Esophagus squamous epithelium (tissue), 5 donors: ENCODE results near the gene VEGFC. TPM values are rescaled to one million over a fixed set of nuclear protein-coding genes. Genes with fewer than 3 reads are reported as not detected.

Experiments
- DNase-seq: peaks from one replicate; lab custom pipeline; 2025; lab: John Stamatoyannopoulos, UW
- H3K27ac ChIP-seq, 4 donors: fragments of 200-600 bp; sonication (generic); one replicate each; pipeline ENCODE4 v1.5.1; 2016 to 2019; ENCODE audit warnings: mild to moderate bottlenecking in 1 of 4
- H3K27me3 ChIP-seq, 4 donors: fragments of 200-600 bp; sonication (generic); 1 replicate in 3 of 4; 2 replicates in 1 of 4; pipeline versions ENCODE4 v1.5.1 to v1.6.0; 2017 to 2021; ENCODE audit warnings: antibody characterized with exemption in 1 of 4
- H3K36me3 ChIP-seq, 3 donors: fragments of 200-600 bp; sonication (generic); one replicate each; pipeline ENCODE4 v1.5.1; 2016 to 2019
- H3K4me1 ChIP-seq, 3 donors: fragments of 200-600 bp; sonication (generic); one replicate each; pipeline ENCODE4 v1.5.1; 2017 to 2019
- H3K4me3 ChIP-seq, 4 donors: fragments of 200-600 bp; sonication (generic); 1 replicate in 3 of 4; 2 replicates in 1 of 4; pipeline ENCODE4 v1.5.1; 2016 to 2019; ENCODE audit warnings: mild to moderate bottlenecking in 2 of 4, moderate library complexity in 1 of 4
- H3K9me3 ChIP-seq, 3 donors: fragments of 200-600 bp; sonication (generic); one replicate each; pipeline ENCODE4 v1.5.1; 2016 to 2019
- CTCF ChIP-seq, 6 experiments: fragments of 450-650 bp in 4 of 6; fragments of 200-600 bp in 2 of 6; sonication (generic) in 2 of 6; IDR thresholded peaks; one replicate each; pipeline ENCODE4 v1.5.1; 2016 to 2019; ENCODE audit warnings: antibody characterized with exemption in 6 of 6, mild to moderate bottlenecking in 4 of 6, moderate library complexity in 4 of 6
- POLR2A ChIP-seq, 4 donors: fragments of 450-650 bp; IDR thresholded peaks; one replicate each; pipeline ENCODE4 v1.6.1; 2017; ENCODE audit warnings: antibody characterized with exemption in 4 of 4, mild to moderate bottlenecking in 4 of 4, moderate library complexity in 3 of 4
- WGBS, 2 donors: methylation state at CpG; one replicate each; pipeline ENCODE4 v1.1.5; 2018; 5-methylcytosine and 5-hydroxymethylcytosine counted together
- intact Hi-C: fragments of 100-400 bp; cut with DNase I; formaldehyde crosslinking; loops from one replicate; pipeline ENCODE4 v1.15.0; 2022
- total RNA-seq, 4 donors: library from RNA; depleted of rRNA; stranded (reverse); fragments of >200 nt; gene quantifications; one replicate each; pipeline ENCODE4 v1.1.0, GENCODE V29; 2016
- donor health status: DM: yes; HTN: yes; CAD: no.

VEGFC gene
- total RNA-seq, 4 donors from 2014 or later = 0.50 to 3.8 (median 1.7) TPM

- Histone ChIP-seq H3K4me1 (no peaks in the 10 kb centered on the region), H3K27me3 (no peaks in the 10 kb centered on the region), H3K27ac (no peak overlapping the region), H3K9me3 (no peaks in the 10 kb centered on the region), H3K4me3 (no peak overlapping the region), H3K36me3 (no peaks in the 10 kb centered on the region)
- TF ChIP-seq CTCF (IDR thresholded peaks at IDR 0.05) (no peak), POLR2A (IDR thresholded peaks at IDR 0.05) (no peak)
- WGBS, 2 donors = 72 to 76% methylated on average over 6 of the region's 6 CpGs
- no peak for DNase-seq
- intact Hi-C loops = no loop called here
These were observed 40.5 kb downstream of the VEGFC start for GRCh38 chr4:176752191-176752749.

GRCh38 chr4:176751061-176751460, 41.7 kb downstream of the VEGFC start:
- no peaks in the 10 kb centered on the region for H3K36me3 ChIP-seq
- TF ChIP-seq CTCF (IDR thresholded peaks at IDR 0.05) (no peak), POLR2A (IDR thresholded peaks at IDR 0.05) (no peak)
- no peak for DNase-seq
- no peaks in the 10 kb centered on the region for H3K27me3 ChIP-seq
- H3K9me3 ChIP-seq = no peaks in the 10 kb centered on the region
- H3K4me3 ChIP-seq = no peak overlapping the region
- intact Hi-C loops = no loop called here
- H3K4me1 ChIP-seq = no peaks in the 10 kb centered on the region
- H3K27ac ChIP-seq = no peak overlapping the region
- 35 to 52% methylated on average over 2 of the region's 2 CpGs for WGBS, 2 donors

- no peaks in the 10 kb centered on the region for H3K36me3 ChIP-seq
- DNase-seq = no peak
- intact Hi-C loops = no loop called here
- TF ChIP-seq CTCF (IDR thresholded peaks at IDR 0.05) = no peak
- no peak for TF ChIP-seq POLR2A (IDR thresholded peaks at IDR 0.05)
- H3K27ac ChIP-seq = no peak overlapping the region
- WGBS, 2 donors = 86 to 95% methylated on average over 3 of the region's 3 CpGs
- H3K4me1 ChIP-seq = no peaks in the 10 kb centered on the region
- H3K4me3 ChIP-seq = no peak overlapping the region
- no peaks in the 10 kb centered on the region for H3K9me3 ChIP-seq
- H3K27me3 ChIP-seq = no peaks in the 10 kb centered on the region
These were observed 45.9 kb downstream of the VEGFC start for GRCh38 chr4:176746846-176747245.

GRCh38 chr4:176745902-176746301, 46.8 kb downstream of the VEGFC start:
- Histone ChIP-seq H3K36me3 (no peaks in the 10 kb centered on the region), H3K4me1 (no peaks in the 10 kb centered on the region), H3K4me3 (no peak overlapping the region), H3K9me3 (no peaks in the 10 kb centered on the region), H3K27ac (no peak overlapping the region), H3K27me3 (no peaks in the 10 kb centered on the region)
- intact Hi-C loops = no loop called here
- DNase-seq = no peak
- TF ChIP-seq CTCF (IDR thresholded peaks at IDR 0.05) = no peak
- TF ChIP-seq POLR2A (IDR thresholded peaks at IDR 0.05) = no peak

- DNase-seq = no peak
- TF ChIP-seq POLR2A (IDR thresholded peaks at IDR 0.05) (no peak), CTCF (IDR thresholded peaks at IDR 0.05) (no peak)
- WGBS, 2 donors = 76 to 84% methylated on average over 2 of the region's 2 CpGs
- Histone ChIP-seq H3K4me3 (no peak overlapping the region), H3K36me3 (no peaks in the 10 kb centered on the region), H3K27me3 (no peaks in the 10 kb centered on the region), H3K4me1 (no peaks in the 10 kb centered on the region), H3K9me3 (no peaks in the 10 kb centered on the region), H3K27ac (no peak overlapping the region)
- intact Hi-C loops = no loop called here
These were observed 48.6 kb downstream of the VEGFC start for GRCh38 chr4:176744091-176744490.
